Suprapubic skin (tissue), 4 donors: ENCODE measurements around the gene RAB27A. TPM values are rescaled to one million over a fixed set of nuclear protein-coding genes. Genes with fewer than 3 reads are reported as not detected.

Source experiments
- DNase-seq, 2 donors: peaks; one replicate each; pipeline ENCODE4 v3.0.0-alpha.2; 2019; ENCODE audit warnings: low spot score in 2 of 2
- H3K27ac ChIP-seq: fragments of 200-600 bp; sonication (generic); one replicate; pipeline ENCODE4 v1.5.1; 2019
- H3K27me3 ChIP-seq: fragments of 200-600 bp; sonication (generic); one replicate; pipeline ENCODE4 v1.5.1; 2019
- H3K36me3 ChIP-seq: fragments of 200-600 bp; sonication (generic); one replicate; pipeline ENCODE4 v1.5.1; 2019
- H3K4me1 ChIP-seq: fragments of 200-600 bp; sonication (generic); one replicate; pipeline ENCODE4 v1.5.1; 2019
- H3K4me3 ChIP-seq: fragments of 200-600 bp; sonication (generic); one replicate; pipeline ENCODE4 v1.5.1; 2019; ENCODE audit warnings: mild to moderate bottlenecking
- H3K9me3 ChIP-seq: fragments of 200-600 bp; sonication (generic); one replicate; pipeline ENCODE4 v1.5.1; 2019
- CTCF ChIP-seq, 2 donors: fragments of 200-600 bp in 1 of 2; fragments of 450-650 bp in 1 of 2; sonication (generic) in 1 of 2; IDR thresholded peaks; one replicate each; pipeline ENCODE4 v1.5.1; 2016 to 2019; ENCODE audit warnings: antibody characterized with exemption in 2 of 2, mild to moderate bottlenecking in 1 of 2, moderate library complexity in 1 of 2
- EP300 ChIP-seq: sonication (generic); formaldehyde crosslinking; IDR thresholded peaks from one replicate; pipeline ENCODE4 v1.6.1; 2017; ENCODE audit warnings: antibody characterized with exemption
- POLR2A ChIP-seq, 2 donors: fragments of 450-650 bp; IDR thresholded peaks; one replicate each; pipeline ENCODE4 v1.6.1; 2017; ENCODE audit warnings: antibody characterized with exemption in 2 of 2, mild to moderate bottlenecking in 2 of 2, moderate library complexity in 2 of 2
- POLR2AphosphoS5 ChIP-seq, 3 donors: sonication (generic); formaldehyde crosslinking; IDR thresholded peaks; one replicate each; pipeline ENCODE4 v1.6.1; 2017; ENCODE audit warnings: antibody characterized with exemption in 3 of 3
- WGBS: methylation state at CpG from one replicate; pipeline ENCODE4 v1.1.5; 2018; 5-methylcytosine and 5-hydroxymethylcytosine counted together
- total RNA-seq, 4 donors: library from RNA; depleted of rRNA; stranded (reverse); fragments of >200 nt; gene quantifications; one replicate each; pipeline ENCODE4 v1.1.0, GENCODE V29; 2016

RAB27A gene
- total RNA-seq: 10 to 100 TPM in 2 of 4 donors, 1 to 10 TPM in 2; 7.8 to 16.1 (median 9.2) TPM

GRCh38 chr15:55289746-55290527 is at the start of gene RAB27A:
RAB27A (minus strand) TSS chr15:55289813; CDS start chr15:55234934, 54,879 bp downstream.
- peak; percentile 84 to 88 for DNase-seq
- Histone ChIP-seq H3K36me3 (no peaks in the 10 kb centered on the region), H3K27me3 (no peaks in the 10 kb centered on the region), H3K4me1 (peaks cover 18% of the 10 kb centered on the region), H3K4me3 (peak within 1 kb of the TSS; percentile 77), H3K9me3 (no peaks in the 10 kb centered on the region), H3K27ac (peak within 1 kb of the TSS; percentile 82)
- TF ChIP-seq POLR2A (IDR thresholded peaks at IDR 0.05): no peak
- under 1% methylated on average over 54 of the region's 69 CpGs for WGBS

GRCh38 chr15:55337160-55337559 is 47.5 kb upstream of the RAB27A start:
- H3K9me3 ChIP-seq: no peaks in the 10 kb centered on the region
- H3K36me3 ChIP-seq: peaks cover 37% of the 10 kb centered on the region
- H3K27ac ChIP-seq: no peak overlapping the region
- DNase-seq: no peak
- H3K4me1 ChIP-seq: no peaks in the 10 kb centered on the region
- no peaks in the 10 kb centered on the region for H3K27me3 ChIP-seq
- no peak overlapping the region for H3K4me3 ChIP-seq
- WGBS: 100% methylated on average over 1 of the region's 1 CpG
- TF ChIP-seq POLR2AphosphoS5 (IDR thresholded peaks at IDR 0.05) (no peak), POLR2A (IDR thresholded peaks at IDR 0.05) (no peak), EP300 (no peak), CTCF (IDR thresholded peaks at IDR 0.05) (no peak)

GRCh38 chr15:55334997-55335396 is 45.4 kb upstream of the RAB27A start:
- 100% methylated on average over 1 of the region's 1 CpG for WGBS
- TF ChIP-seq EP300 (no peak), CTCF (IDR thresholded peaks at IDR 0.05) (no peak), POLR2A (IDR thresholded peaks at IDR 0.05) (no peak), POLR2AphosphoS5 (IDR thresholded peaks at IDR 0.05) (no peak)
- no peaks in the 10 kb centered on the region for H3K4me1 ChIP-seq

GRCh38 chr15:55334371-55334770 is 44.8 kb upstream of the RAB27A start:
- no peak overlapping the region for H3K27ac ChIP-seq
- no peak overlapping the region for H3K4me3 ChIP-seq
- 96% methylated on average over 5 of the region's 5 CpGs for WGBS
- no peak for TF ChIP-seq EP300
- no peak for TF ChIP-seq POLR2A (IDR thresholded peaks at IDR 0.05)
- no peak for TF ChIP-seq POLR2AphosphoS5 (IDR thresholded peaks at IDR 0.05)
- no peak for TF ChIP-seq CTCF (IDR thresholded peaks at IDR 0.05)
- no peaks in the 10 kb centered on the region for H3K4me1 ChIP-seq
- DNase-seq: no peak
- no peaks in the 10 kb centered on the region for H3K27me3 ChIP-seq
- no peaks in the 10 kb centered on the region for H3K9me3 ChIP-seq
- H3K36me3 ChIP-seq: peaks cover 48% of the 10 kb centered on the region

More at GRCh38 chr15:55334997-55335396, 45.4 kb upstream of the RAB27A start:
- no peaks in the 10 kb centered on the region for H3K9me3 ChIP-seq
- no peak for DNase-seq
- peaks cover 45% of the 10 kb centered on the region for H3K36me3 ChIP-seq
- H3K27me3 ChIP-seq: no peaks in the 10 kb centered on the region
- no peak overlapping the region for H3K27ac ChIP-seq
- H3K4me3 ChIP-seq: no peak overlapping the region

GRCh38 chr15:55327387-55327786 is 37.8 kb upstream of the RAB27A start:
- Histone ChIP-seq H3K4me3 (no peak overlapping the region), H3K9me3 (no peaks in the 10 kb centered on the region), H3K4me1 (no peaks in the 10 kb centered on the region), H3K36me3 (peaks cover 23% of the 10 kb centered on the region), H3K27me3 (no peaks in the 10 kb centered on the region), H3K27ac (no peak overlapping the region)
- WGBS: 72% methylated on average over 1 of the region's 1 CpG
- TF ChIP-seq POLR2A (IDR thresholded peaks at IDR 0.05) (no peak), CTCF (IDR thresholded peaks at IDR 0.05) (no peak), POLR2AphosphoS5 (IDR thresholded peaks at IDR 0.05) (no peak), EP300 (no peak)
- DNase-seq: no peak
